ENCODE results near the gene TSKS.

The TSKS gene

GRCh38 chr19:49713236-49713845, 49.8 kb downstream of the TSKS start:
- no peak for DNase-seq (ENCODE audit: low read depth)

GRCh38 chr19:49712397-49712859, 50.7 kb downstream of the TSKS start:
- DNase-seq (ENCODE audit: low read depth) = peak; percentile 55

DNA sequence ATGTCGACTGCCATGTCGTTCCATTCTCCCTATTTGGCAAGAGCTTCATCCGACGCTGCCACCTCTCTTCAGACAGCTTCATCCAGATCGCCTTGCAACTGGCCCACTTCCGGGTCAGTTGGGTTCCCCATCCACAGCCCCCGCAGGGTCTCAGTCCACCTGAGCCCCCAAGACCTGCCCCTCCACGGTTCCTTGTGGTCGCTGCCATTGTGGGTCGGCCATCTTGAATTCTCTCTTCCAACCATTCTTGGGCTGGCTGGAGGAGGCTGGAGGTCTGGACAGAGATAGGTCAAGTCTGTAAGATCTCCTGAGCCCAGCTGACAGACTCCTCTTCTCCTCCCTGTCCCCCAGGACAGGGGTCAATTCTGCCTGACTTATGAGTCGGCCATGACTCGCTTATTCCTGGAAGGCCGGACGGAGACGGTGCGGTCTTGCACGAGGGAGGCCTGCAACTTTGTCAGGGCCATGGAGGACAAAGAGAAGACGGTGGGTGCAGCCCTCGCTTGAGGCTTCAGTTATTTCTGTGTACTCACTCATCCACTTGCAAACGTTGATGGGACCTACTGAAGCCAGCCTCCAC, 52.6 kb downstream of the TSKS start:
- DNase-seq (ENCODE audit: low read depth) = no peak

- no peak for DNase-seq (ENCODE audit: low read depth)
Observed at GRCh38 chr19:49705919-49706318, 57.2 kb downstream of the TSKS start.

- DNase-seq (ENCODE audit: low read depth) = no peak
Observed at GRCh38 chr19:49704888-49705642, 58.0 kb downstream of the TSKS start.

- no peak for DNase-seq (ENCODE audit: low read depth)
Observed at GRCh38 chr19:49701271-49701786, 61.8 kb downstream of the TSKS start.

GRCh38 chr19:49700563-49700962, 62.5 kb downstream of the TSKS start:
- no peak for DNase-seq (ENCODE audit: low read depth)

DNA sequence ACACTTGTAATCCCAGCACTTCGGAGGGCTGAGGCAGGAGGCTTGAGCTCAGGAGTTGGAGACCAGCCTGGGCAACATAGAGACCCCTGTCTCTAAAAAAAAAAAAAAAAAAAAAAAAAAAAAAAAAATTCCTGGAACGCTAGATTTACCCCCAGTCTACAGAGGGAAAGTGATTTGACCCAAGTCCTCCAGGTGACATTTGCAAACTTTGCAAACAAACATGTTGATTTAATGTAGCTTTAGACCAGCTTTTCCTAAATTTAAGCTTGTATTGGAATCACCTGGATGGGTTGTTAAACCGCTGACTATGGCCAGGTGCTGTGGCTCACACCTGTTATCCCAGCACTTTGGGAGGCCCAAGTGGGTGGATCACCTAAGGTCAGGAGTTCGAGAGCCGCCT, 63.7 kb downstream of the TSKS start:
- no peak for DNase-seq (ENCODE audit: low read depth)

DNA sequence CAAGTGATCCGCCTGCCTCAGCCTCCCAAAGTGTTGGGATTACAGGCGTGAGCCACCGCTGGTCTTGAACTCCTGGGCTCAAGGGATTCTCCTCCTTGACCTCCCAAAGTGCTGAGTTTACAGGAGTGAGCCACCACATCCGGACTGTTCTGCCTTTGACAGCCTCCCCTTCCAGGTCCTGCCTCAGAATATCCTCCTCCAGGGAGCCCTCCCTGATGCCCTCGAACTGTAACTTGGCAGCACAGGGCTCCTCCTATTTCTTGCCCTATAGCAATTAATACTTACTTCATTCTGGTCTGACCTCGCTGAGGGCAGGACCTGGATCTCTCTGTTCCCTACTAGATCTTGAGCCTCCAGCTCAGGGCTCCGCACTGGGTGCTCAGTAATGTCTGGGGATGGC, 66.2 kb downstream of the TSKS start:
- DNase-seq (ENCODE audit: low read depth) = no peak

GRCh38 chr19:49696115-49696514, 67.0 kb downstream of the TSKS start:
- DNase-seq (ENCODE audit: low read depth) = no peak

DNA sequence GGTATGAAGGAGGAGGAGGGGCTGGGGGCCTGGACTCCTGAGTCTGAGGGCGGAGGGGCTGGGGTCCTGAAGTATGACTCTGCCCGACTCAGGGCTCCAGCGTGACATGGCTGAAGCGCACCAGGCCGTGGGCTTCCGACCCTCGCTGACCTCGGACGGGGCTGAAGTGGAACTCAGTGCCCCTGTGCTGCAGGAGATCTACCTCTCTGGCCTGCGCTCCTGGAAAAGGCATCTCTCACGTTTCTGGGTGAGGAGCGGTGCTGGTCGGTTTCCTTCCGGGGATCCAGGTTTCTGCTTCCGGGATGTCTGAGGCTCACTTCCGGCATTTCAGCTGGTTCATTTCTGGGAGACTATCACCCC, 71.0 kb downstream of the TSKS start:
- DNase-seq (ENCODE audit: low read depth) = no peak

- no peak for DNase-seq (ENCODE audit: low read depth)
Observed at GRCh38 chr19:49691243-49692146, 71.6 kb downstream of the TSKS start.

- no peak for DNase-seq (ENCODE audit: low read depth)
Observed at GRCh38 chr19:49690656-49691242, 72.4 kb downstream of the TSKS start, which contains the start of gene CPT1C. Gene CPT1C, plus strand, starts transcription at chr19:49691116. Its CDS starts 1,137 bp downstream, at chr19:49692253.

DNA sequence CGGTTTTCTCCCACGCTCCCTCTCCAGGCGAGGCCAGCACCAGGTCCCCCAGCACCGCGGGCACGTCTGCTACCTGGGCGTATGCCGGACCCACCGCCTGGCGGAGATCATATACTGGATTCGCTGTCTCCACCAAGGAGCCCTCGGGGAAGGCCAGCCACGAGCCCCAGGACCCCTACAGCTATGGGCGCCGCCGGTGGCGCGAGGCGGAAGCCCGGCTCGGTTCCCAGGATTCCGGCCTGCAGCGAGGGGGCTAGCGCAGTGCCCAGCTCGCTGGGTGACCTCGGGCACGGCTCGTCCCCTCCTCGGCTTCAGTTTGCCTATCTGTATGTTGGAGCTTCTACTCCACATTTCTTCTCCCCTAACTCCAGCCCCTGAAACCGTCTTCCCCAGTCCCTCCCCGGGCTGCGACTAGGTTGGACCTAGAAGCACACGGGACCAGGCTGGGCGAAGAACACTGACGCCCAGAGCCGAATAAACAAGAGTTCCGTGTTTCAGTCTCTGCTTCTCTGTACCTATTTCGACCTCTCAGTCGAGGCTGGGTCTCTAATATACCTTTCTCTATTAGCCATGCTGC, 72.9 kb downstream of the TSKS start:
- no peak for DNase-seq (ENCODE audit: low read depth)

All from GM04504 (cell line).